SK-N-MC (cell line): ENCODE data around the gene SMG6.

Source experiments
- DNase-seq: peaks from one replicate; pipeline ENCODE4 v3.0.0-alpha.2; 2011; ENCODE audit warnings: low read depth, low spot score
- H3K27ac ChIP-seq: fragments of 200-600 bp; sonication (generic); 2 replicates; pipeline ENCODE4 v1.5.1; 2016; ENCODE audit warnings: mixed run types
- H3K36me3 ChIP-seq: fragments of 200-600 bp; sonication (generic); 2 replicates; pipeline ENCODE4 v1.6.1; 2017; ENCODE audit warnings: antibody characterized with exemption, low read length, mixed read lengths; ENCODE audit not compliant: insufficient read depth
- H3K4me3 ChIP-seq: fragments of 200-600 bp; sonication (generic); 2 replicates; pipeline ENCODE4 v1.5.1; 2016
- H3K9ac ChIP-seq: fragments of 200-600 bp; sonication (generic); 2 replicates; pipeline ENCODE4 v1.8.0; 2017; ENCODE audit warnings: mixed run types, mixed read lengths; ENCODE audit not compliant: insufficient read length
- H3K9me3 ChIP-seq: fragments of 200-600 bp; sonication (generic); 2 replicates; pipeline ENCODE4 v1.6.1; 2017; ENCODE audit warnings: low read depth, mild to moderate bottlenecking, antibody characterized with exemption, low read length, moderate library complexity, mixed read lengths
- EZH2 ChIP-seq: fragments of 200-600 bp; sonication (generic); IDR thresholded peaks from one replicate; pipeline ENCODE4 v1.6.1; 2017; ENCODE audit warnings: antibody characterized with exemption
- FOXP2 ChIP-seq: optimal IDR thresholded peaks from 2 replicates; pipeline ENCODE3; 2011; ENCODE audit warnings: mild to moderate bottlenecking, moderate library complexity; ENCODE audit not compliant: insufficient read depth; ENCODE audit errors: extremely low read length, control extremely low read depth
- POLR2AphosphoS5 ChIP-seq: IDR thresholded peaks from 2 replicates; pipeline ENCODE4 v1.6.1; 2012; ENCODE audit warnings: mild to moderate bottlenecking, low read depth, low read length, borderline replicate concordance

The SMG6 gene

DNA sequence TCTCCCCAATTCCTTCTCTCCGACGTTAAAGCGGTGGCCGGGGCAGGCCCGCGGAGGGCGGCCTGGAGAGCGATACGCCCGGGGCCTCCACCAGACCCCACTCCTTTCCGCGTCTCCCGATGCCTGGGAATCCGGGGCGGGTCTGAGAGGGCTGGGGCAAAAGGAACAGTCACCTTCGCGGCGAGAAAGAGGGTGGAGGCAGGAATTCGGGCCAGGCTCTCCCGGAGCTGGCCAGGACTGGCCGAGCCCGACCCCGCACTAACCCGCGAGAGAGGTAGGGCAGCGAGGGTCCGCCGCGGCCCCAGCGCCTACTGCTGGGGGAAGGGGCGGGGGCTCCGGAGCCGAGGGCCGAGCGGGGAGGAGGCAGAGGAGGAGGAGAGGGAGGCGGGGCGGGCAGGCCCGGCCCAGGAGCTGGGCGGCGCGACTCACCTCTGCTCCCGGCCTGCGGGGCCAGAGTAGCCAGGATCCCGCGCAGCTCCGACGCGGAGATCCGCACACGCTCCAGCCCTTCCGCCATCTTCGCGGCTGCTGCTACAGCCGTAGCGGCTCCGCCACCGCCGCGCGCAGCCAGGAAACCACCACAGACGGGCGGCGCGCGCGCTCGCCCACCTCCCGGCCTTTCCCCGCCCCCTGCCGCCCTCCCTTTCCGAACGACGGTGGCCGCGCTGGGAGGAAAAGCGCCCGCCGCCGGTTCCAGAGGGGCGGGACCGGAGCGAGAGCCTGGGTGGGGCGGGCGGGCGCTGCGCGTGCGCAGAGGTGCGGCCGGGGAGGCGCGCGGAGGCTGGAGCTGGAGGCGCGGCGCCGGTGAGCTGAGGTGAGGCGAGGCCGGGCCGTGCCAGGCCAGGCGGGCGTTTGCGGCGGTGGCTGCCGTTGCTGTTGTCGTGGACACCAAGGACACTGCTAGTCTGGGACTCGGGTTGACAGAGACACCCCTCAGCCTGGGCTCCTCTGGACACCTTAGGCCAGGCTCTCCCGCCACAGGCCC is at the start of gene SMG6, which contains the start of gene SRR:
Gene SMG6, minus strand, starts transcription at position 582 of the 985 bp plus-strand sequence. Its CDS starts 65 bp downstream, at position 517.
Gene SRR, plus strand, starts transcription at position 747 of the 985 bp plus-strand sequence. CDS start 11,611 bp downstream, outside the sequence.
- peaks cover 19% of the 10 kb centered on the region; the same call in 1 of the 2 replicates for H3K36me3 ChIP-seq
- H3K9me3 ChIP-seq, result no peaks in the 10 kb centered on the region
- DNase-seq, result no peak
- H3K4me3 ChIP-seq, result peak within 1 kb of the TSS; percentile 99
- TF ChIP-seq POLR2AphosphoS5 (peak; percentile 48; the same call in 1 of the 2 replicates), FOXP2 (no peak)
- H3K9ac ChIP-seq, result peak within 1 kb of the TSS; percentile 87
- H3K27ac ChIP-seq, result peak within 1 kb of the TSS; percentile 82

DNA sequence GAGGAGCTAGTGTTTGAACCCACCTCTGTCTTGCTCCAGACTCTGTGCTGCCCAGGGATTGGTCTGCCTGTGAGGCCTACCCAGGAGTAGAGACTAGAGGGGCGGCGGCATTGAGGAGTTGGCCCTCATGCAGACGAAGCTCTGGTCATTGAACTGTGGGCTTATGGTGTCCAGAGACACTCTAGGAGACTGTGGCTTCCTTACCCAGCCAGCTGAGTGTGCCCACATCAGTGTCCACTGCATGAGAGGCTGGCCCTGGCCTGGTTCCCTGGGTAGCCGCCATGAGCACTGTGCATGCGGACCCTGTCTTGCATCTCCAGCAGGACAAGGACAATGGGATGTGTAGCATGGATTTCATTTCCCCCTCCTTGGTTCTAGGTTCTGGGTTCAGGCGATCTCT is 47.7 kb upstream of the SMG6 start:
- DNase-seq, result no peak
- Histone ChIP-seq H3K9ac (no peak overlapping the region), H3K4me3 (no peak overlapping the region), H3K27ac (no peak overlapping the region), H3K9me3 (no peaks in the 10 kb centered on the region), H3K36me3 (no peaks in the 10 kb centered on the region)
- TF ChIP-seq POLR2AphosphoS5 (no peak), EZH2 (no peak), FOXP2 (no peak)

GRCh38 chr17:2347805-2348685 is 44.5 kb upstream of the SMG6 start:
- H3K36me3 ChIP-seq, result peaks cover 4% of the 10 kb centered on the region; the same call in 1 of the 2 replicates
- H3K9ac ChIP-seq, result no peak overlapping the region
- no peak for DNase-seq
- TF ChIP-seq FOXP2 (no peak), POLR2AphosphoS5 (no peak), EZH2 (no peak)
- no peaks in the 10 kb centered on the region for H3K9me3 ChIP-seq
- no peak overlapping the region for H3K4me3 ChIP-seq
- no peak overlapping the region; the same call in 1 of the 2 replicates for H3K27ac ChIP-seq

- DNase-seq, result no peak
- Histone ChIP-seq H3K27ac (no peak overlapping the region), H3K36me3 (peaks cover 11% of the 10 kb centered on the region), H3K9me3 (no peaks in the 10 kb centered on the region), H3K4me3 (no peak overlapping the region), H3K9ac (no peak overlapping the region)
- TF ChIP-seq POLR2AphosphoS5 (no peak), FOXP2 (no peak), EZH2 (no peak)
These were observed 42.9 kb upstream of the SMG6 start for GRCh38 chr17:2346475-2346874.

- no peak overlapping the region for H3K27ac ChIP-seq
- H3K9me3 ChIP-seq, result no peaks in the 10 kb centered on the region
- DNase-seq, result no peak
- H3K9ac ChIP-seq, result no peak overlapping the region
- no peak for TF ChIP-seq FOXP2
- no peak for TF ChIP-seq POLR2AphosphoS5
- no peak for TF ChIP-seq EZH2
- no peak overlapping the region for H3K4me3 ChIP-seq
- H3K36me3 ChIP-seq, result peaks cover 13% of the 10 kb centered on the region
These were observed 40.9 kb upstream of the SMG6 start for GRCh38 chr17:2344528-2344927.

DNA sequence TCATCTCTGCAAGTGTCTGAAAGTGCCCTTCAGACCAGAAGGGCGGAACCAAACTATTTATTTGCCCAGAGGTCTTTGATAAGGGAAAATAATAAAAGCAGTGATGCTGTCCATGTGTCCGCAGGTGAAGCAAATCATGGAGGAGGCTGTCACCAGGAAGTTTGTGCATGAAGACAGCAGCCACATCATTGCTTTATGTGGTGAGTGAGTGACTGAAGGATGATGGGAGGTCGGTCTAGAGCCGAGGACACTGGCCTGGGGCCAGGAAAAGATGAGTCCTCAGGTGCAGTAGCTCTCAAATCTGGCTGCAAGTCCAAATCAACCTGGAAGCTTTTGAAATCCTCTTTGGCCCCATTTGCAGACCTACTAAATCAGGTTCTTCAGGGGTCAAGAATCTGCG is 39.8 kb upstream of the SMG6 start:
- TF ChIP-seq FOXP2, result no peak
- no peak for TF ChIP-seq POLR2AphosphoS5
- no peak for TF ChIP-seq EZH2
- Histone ChIP-seq H3K4me3 (no peak overlapping the region), H3K27ac (no peak overlapping the region), H3K9me3 (no peaks in the 10 kb centered on the region), H3K36me3 (peaks cover 13% of the 10 kb centered on the region), H3K9ac (no peak overlapping the region)
- no peak for DNase-seq

GRCh38 chr17:2338315-2338657 is 34.7 kb upstream of the SMG6 start:
- peak overlapping the region; percentile 97 for H3K4me3 ChIP-seq
- H3K9ac ChIP-seq, result no peak overlapping the region
- H3K9me3 ChIP-seq, result no peaks in the 10 kb centered on the region
- no peak overlapping the region for H3K27ac ChIP-seq
- TF ChIP-seq FOXP2, result no peak
- no peak for TF ChIP-seq EZH2
- TF ChIP-seq POLR2AphosphoS5, result no peak
- no peak for DNase-seq
- H3K36me3 ChIP-seq, result peaks cover 35% of the 10 kb centered on the region

DNA sequence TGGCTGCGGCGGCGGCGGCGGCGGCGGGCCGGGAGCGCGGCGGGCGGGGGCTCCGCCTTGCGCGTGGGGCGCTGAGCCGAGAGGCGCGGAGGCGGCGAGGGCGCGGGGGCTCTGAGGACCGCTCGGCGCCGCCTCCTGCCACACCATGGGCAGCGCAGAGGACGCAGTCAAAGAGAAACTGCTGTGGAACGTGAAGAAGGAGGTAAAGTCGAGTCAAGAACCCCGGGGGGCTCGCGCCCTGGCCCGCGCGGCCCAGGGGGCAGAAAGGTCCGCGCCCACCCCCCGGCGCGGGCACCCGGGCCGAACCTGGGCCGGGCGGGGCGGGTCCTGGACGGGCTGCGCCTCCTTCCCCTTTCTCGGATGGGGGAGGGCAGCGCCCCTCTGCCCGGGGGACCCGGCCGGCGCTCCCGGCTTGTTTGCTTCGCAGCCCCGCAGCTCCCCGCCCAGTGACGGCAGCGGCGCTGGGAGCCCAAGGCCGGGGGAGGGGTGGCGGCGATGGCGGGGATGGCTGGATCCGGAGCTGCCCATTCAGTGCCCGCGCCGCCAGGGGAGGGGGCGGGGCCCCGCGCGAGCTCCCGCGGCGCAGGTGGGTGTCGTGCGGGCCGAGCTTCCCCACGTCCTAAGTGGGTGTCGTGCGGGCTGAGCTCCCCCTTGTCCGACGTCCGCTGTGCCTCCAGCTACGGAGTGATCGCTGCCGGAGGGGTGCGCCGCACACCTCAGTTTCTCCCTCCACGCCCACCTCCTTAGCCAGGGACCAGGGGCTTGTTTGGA is 34.1 kb upstream of the SMG6 start:
- peaks cover 41% of the 10 kb centered on the region for H3K36me3 ChIP-seq
- no peaks in the 10 kb centered on the region for H3K9me3 ChIP-seq
- peak overlapping the region; percentile 81 for H3K9ac ChIP-seq
- H3K27ac ChIP-seq, result no peak overlapping the region
- no peak for DNase-seq
- TF ChIP-seq EZH2, result no peak
- TF ChIP-seq FOXP2, result no peak
- TF ChIP-seq POLR2AphosphoS5, result no peak
- H3K4me3 ChIP-seq, result peak overlapping the region; percentile 97
